HG02970 (cell line): ENCODE measurements around the gene FCER2.
"Not testable (repeated sequence)": the region's sequence is repeated elsewhere in the genome, so short reads cannot be mapped to it uniquely, and the experiment has no call there.

ENCODE experiments used
- ATAC-seq: cut with Tn5 transposase; IDR thresholded peaks from one replicate; pipeline ENCODE4 v1.9.1; 2021; ENCODE audit warnings: mild to moderate bottlenecking, moderate library complexity, moderate number of reproducible peaks; ENCODE audit not compliant: unreplicated experiment, low FRiP score

Gene FCER2

DNA sequence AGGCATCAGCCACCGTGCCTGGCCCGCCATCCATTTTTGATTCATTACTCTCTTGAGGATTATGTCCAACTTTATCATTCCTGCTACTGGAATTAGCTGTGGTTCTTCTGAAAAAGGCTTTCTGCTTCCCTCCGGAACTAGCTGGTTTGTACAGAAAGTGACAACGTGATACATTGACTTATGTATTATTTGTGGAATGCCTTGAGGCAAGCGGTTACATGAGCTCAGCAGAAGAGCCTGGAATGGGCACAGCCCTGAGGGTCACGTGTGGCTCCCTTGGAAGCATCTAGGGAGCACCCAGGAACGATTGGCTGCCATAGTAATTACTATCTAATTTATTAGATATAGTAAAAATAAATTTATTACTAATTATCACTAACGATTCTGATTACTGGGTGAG is 47.5 kb downstream of the FCER2 start:
- no peak for ATAC-seq

DNA sequence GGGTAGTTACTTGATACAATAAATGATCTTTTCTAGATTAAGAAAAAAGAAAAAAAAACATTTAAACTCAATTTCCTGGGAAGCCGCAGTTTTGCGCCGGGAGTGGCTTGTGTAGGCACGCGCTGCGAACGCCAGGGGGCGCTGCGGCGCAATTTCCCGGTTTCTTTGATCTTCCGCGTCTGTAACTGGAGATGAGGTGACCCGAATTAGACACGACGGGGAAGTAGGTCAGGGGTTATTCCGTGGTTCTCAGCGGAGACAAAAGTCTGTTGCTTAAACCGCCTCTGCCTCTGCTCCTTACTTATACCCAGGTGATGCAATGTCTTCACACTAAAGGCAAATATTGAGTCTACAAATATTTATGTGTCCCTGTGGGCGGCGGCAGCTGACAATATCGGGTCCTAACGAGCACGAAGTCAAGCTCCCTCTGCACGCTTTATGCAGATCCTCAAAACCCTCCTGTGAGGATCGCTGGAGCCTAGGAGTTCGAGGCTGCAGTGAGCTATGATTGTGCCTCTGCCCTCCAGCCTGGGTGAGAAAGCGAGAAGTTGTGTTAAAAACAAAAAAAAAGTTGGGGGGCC is 49.8 kb downstream of the FCER2 start:
- no peak for ATAC-seq

DNA sequence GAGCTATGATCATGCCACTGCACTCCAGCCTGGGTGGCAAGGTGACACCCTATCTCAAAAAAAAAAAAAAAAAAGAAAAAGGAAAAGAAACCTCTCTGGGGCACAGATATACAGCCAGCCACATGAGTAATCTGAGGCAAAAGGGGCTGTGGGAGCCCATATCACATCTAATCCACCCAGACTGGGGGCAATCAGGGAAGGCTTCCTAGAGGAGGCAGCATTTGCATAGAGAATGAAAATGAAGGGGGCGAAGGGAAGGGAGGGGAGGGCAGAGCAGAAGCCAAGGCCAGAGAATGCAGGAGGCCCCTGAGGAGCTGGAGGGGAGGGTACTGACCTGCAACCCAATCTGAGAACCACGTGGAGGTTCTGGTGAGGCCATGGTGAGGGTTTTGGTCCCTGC is 51.8 kb downstream of the FCER2 start:
- ATAC-seq: no peak

DNA sequence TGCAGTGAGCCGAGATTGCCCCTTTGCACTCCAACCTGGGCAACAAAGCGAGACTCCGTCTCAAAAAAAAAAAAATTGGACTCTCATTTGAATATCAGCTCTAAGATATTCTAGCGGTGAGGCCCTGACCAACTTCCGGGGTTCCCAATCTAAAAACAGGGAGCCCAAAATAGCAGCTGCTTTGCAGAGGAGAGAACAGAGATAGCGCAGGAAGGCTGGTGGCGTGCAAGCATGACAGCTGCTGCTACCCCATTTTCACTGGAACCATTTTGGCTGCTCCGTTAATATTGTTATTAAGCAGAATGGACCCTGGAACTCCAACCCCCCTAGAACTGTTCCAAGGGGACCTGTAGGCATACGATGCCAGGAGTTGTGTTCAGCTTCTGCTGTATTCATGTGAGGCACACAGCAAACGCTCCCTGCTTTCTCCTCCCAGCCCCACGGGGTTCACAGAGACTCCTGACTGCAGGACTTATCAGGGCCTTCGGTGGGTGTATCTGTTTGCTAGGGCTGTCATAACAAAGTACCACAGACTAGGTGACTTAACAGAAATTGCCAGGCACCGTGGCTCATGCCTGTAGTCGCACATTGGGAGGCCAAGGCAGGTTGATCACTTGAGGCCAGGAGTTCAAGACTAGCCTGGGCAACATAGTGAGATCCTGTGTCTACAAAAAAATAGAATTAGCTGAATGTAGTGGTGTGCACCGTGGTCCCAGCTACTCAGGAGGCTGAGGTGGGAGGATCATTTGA is 53.5 kb downstream of the FCER2 start:
- ATAC-seq: no peak

DNA sequence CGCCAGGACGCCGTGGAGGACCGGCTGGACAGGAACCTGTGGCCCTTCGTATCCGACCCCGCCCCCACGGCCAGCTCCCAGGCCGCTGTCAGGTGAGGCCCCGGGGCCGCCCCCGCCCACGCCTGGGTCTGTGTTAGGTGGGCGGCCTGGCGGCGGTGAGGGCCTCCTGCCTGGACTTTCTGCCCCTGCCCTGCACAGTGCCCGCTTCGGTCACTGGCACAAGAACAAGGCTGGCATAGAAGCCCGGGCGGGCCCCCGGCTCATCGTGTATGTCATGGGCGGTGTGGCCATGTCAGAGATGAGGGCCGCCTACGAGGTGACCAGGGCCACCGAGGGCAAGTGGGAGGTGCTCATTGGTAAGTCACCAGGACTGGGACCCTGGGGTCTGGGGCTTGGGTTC is 54.8 kb downstream of the FCER2 start:
- ATAC-seq: no peak

DNA sequence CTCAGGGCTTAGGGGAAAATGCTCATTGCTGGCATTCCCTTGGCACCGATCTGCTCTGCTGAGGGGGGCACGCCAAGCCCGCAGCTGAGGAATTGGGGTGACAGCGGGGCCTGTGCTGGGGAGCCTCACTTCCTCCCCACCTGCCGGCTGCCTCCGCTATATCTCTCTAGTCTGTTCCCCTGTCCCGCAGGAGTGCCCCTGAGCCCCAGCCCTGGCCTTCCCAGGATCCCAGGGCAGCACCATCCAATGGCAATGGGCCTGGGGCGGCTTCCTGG is 55.6 kb downstream of the FCER2 start:
- no peak for ATAC-seq

DNA sequence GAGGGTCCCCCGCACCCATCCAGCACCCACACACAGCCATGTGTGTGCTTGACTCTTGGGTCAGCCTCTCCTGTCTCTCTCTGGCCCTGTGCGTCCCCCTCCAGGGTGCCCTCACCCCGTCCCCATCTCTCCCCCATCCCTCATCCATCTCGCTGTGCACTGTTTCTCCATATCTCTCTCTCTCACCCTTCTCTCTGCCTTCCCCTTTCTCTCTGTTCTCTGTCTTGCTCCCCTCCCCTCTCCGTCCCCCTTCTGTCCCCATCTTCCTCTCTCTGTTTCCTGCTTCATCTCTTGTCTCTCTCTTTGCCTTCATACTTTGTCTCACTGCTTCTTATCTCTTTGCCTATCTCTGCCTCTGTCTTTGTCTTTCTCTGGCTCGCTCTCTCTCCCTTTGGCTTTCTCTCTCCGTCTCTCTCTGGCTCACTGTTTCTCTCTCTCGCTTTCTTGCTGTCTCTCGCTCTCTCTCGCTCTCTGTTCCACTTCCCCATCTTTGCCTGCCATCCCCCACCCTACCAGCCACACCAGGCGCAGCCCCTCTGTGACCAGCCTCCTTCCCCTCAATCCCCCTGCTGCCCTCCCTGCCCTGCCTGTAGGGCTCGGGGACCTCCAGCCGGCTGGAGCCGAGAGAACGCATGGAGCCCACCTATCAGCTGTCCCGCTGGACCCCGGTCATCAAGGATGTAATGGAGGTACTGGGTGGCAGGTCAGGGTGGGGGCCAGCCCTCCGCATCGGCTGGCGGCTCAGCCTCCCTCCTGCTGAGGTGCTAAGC is 56.1 kb downstream of the FCER2 start:
- ATAC-seq: no peak

DNA sequence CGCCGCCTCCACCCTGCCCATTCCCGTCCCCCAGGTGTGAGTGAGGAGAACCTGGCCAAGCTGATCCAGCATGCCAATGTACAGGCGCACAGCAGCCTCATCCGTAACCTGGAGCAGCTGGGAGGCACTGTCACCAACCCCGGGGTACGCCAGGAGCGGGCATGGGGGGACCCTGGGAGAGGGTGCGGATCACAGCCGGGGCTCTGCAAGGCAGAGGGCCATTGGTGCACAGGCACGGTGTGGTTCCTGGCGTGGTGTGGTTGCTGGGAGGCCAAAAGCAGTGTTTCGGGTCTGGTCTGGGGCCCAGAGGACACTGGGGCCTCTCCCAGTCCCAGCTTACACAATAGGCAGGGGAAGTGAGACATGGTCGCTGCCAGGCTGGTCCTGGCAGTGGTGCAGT is 56.8 kb downstream of the FCER2 start:
- ATAC-seq: no peak

DNA sequence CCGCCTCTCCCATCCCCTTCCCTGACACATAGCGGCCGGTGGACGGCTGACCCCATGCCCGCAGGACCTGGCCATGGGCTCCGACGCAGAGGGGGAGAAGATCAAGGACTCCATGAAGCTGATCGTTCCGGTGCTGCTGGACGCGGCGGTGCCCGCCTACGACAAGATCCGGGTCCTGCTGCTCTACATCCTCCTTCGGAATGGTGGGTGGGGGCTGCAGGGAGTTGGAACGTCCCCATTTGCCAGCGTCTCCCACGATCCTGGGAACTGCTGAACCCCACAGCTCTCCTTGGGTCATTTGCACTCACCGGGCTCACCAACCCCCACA is 57.4 kb downstream of the FCER2 start:
- ATAC-seq: no peak

DNA sequence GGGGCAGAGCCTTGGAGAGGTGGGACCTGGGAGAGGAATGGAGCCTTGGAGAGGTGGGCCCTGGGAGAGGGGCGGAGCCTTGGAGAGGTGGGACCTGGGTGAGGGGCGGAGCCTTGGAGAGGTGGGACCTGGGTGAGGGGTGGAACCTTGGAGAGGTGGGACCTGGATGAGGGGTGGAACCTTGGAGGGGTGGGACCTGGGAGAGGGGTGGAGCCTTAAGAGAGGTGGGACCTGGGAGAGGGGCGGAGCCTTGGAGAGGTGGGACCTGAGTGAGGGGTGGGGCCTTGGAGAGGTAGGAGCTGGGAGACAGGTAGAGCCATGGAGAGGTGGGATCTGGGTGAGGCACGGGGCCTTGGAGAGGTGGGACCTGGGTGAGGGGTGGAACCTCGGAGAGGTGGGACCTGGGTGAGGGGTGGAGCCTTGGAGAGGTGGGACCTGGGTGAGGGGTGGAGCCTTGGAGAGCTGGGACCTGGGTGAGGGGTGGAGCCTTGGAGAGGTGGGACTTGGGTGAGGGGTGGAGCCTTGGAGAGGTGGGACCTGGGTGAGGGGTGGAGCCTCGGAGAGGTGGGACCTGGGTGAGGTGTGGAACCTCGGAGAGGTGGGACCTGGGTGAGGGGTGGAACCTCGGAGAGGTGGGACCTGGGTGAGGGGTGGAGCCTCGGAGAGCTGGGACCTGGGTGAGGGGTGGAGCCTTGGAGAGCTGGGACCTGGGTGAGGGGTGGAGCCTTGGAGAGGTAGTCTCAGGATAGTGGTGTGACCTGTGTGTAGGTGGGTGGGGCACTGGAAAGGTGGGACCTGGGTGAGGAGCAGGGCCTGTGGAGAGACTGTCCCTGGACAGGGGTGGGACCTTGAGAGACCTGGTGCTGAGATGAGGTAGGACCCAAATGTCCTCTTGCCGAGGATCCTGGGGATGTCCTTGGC is 58.0 kb downstream of the FCER2 start:
- ATAC-seq: not testable (repeated sequence)

DNA sequence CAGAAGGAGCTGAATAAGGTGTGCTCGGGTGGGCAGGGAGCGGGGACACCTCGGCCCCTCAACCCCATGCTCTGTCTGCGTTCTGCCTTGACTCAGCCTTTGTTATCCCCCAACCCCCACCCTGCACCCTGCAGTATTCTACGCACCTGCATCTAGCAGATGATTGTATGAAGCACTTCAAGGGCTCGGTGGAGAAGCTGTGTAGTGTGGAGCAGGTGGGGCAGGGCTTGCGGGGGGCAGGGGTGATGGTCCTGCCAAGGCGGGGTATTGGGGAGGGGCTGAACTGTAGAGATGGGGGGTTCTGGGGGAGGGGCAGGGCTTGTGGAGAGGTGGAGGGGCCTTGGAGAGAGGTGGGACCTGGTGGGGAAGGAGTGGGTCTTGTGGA is 58.9 kb downstream of the FCER2 start:
- ATAC-seq: no peak

DNA sequence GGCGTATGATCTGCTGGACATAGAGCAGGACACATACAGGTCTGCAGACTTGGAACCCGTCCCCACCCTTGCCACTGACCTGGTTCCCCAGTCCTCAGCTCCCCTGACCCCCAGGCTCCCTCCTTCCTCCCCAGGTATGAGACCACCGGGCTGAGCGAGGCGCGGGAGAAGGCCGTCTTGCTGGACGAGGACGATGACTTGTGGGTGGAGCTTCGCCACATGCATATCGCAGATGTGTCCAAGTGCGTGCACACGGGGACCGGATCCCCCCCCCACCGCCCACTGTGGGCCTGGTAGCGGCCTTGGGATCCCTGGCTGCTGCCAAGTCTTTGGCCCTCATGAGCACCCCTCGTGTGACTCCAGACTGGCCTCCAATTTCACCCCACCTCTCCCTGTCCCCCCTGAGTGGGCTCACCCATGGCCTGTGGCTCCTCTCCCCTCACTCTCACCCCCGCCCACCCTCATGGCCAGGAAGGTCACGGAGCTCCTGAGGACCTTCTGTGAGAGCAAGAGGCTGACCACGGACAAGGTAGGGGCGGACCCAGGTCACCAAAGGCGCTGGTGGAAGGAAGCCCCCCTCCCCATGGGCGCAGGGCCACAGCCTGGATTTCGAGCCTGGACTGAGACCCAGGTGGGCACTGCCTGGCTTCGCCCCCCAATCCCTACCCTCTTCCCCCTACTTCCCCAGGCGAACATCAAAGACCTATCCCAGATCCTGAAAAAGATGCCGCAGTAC is 59.5 kb downstream of the FCER2 start:
- ATAC-seq: no peak

DNA sequence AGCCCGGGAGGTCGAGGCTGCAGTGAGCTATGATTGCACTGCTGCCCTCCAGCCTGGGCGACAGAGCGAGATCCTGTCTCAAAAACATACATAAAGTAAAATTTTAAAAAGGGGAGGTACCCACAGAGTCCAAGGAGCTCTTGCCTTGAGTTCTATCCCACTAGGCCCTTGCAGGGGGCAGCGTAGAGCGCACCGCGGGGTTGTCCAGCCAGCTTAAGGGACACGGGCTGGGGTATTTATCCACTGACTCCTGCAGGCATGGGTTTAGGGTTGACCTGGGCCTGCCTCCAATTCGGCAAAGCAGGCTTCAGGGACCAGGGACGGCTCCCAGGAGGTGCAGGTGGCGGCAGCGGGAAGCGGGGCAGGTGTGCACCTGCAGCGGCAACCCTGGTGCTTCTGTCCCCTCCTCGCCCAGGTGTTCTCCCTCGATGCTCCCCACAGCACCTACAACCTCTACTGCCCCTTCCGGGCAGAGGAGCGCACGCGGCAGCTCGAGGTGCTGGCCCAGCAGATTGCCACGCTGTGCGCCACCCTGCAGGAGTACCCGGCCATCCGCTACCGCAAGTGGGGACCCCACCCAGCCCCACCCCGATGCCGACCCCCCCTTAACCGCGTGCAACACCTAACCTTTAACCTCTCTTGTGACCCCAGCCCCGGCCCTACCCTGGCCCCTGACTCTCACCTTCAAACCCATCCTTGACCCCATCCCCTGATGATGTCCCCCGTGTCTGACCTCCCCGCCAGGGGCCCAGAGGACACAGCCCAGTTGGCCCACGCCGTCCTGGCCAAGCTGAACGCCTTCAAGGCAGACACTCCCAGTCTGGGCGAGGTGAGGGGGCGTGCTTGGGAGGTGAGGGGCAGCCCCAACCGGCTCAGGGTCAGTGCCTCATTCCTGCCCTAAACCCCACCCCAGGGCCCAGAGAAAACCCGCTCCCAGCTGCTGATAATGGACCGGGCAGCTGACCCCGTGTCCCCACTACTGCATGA is 60.3 kb downstream of the FCER2 start:
- ATAC-seq: no peak

DNA sequence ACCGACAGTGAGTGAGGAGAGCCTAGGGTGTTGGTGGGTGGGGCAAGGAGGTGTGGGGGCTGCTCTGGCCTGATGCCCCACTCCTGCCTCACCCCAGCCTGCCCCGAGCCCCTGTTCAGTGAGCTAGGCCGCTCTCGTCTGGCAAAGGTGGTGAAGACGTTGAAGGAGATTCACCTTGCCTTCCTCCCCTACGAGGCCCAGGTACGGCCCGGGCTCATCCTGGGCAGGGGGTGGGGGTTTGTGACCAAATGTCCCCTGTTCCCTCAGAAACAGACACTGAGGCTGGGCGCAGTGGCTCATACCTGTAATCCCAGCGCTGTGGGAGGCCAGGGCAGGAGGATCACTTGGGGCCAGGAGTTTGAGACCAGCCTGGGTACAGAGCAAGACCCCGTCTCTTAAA is 61.1 kb downstream of the FCER2 start:
- ATAC-seq: no peak

DNA sequence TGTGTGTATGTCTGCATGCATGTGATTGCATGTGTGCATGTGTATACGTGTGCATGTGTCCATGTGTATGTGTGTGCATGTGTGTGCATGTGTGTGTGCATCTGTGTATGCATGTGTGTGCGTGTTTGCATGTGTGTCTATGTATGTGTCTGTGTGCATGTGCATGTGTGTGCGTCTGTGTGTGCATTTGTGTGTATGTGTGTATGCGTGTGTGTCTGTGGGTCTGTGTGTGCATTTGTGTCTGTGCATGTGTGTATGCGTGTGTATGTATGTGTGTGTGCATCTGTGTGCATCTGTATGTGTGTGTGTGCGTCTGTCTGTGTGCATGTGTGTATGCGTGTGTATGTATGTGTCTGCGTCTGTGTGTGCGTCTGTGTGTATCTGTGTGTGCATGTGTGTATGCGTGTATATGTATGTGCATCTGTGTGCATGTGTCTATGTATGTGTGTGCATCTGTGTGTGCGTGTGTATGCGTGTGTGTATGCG is 62.0 kb downstream of the FCER2 start:
- no peak for ATAC-seq

DNA sequence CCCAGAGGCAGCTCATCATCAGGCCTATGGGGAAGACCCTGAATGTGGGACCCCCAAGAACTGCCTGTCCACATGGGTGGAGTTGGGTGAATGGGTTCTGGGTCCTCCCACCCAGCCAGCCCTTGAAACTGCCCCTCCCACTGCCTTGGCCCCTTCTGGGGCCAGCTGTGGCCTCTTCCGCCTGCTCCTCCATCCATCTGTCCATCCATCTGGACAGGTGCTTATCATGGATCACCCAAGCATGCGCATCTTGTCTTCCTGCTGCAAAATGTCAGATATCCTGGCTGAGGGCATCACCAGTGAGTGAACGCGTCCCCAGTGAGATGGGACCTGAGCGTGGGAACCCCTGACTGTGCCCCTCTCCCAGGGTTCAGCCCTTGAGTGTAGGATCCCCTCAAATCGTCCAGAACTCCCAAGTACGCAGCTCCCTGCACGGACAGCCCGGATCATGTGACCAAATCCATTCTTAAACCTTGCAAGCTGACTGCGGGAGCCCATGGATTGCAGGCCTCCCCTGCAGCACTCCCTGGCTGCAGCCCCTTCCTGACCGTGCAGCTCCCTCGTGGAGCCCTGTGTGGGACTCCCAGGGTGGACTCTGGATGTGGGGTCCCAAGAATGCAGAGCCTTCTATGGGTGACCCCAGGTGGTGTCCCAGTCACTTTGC is 63.0 kb downstream of the FCER2 start:
- ATAC-seq: no peak
